GM04504 (cell line): Measurements from ENCODE around the gene LAMB4.

Source experiments
- DNase-seq: peaks from one replicate; pipeline ENCODE4 v3.0.0-alpha.2; 2012; ENCODE audit warnings: low read depth

The LAMB4 gene

DNA sequence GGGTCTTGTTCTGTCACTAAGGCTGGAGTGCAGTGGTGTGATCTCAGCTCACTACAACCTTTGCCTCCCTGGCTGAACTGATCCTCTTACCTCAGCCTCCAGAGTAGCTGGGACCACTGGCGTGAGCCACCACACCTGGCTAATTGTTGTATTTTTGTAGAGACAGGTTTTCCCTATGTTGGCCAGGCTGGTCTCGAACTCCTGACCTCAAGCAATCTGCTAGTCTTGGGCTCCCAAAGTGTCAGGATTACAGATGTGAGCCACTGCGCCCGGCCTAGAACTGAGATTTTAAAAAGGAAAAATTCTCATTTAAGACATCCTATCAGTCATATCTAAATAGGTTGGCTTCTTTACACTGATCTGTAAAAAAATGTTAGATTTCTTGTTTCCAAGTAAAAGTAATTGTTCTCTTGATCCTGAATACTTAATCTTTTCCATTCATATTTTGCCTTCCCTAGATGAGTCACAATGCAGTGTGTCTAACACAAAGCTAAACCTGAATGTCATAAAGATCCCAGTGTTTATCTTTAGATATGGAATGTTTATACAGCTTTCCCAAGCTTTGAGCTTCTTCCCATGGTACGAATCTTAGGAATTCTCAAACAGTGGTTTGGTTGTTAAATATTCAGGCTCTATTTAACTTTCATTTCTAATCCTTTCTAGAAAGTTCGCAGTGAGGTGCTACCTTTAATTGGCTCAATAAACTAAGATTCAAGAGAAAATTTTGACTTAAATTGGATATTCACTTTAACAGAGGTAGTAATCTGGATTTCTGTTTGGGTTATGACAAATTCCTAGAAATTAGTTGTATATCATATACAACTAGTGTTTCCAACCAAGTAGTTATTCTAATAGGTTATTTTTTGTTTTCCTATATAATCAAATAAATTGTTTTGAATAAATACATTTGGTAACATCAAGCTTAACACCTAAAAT, 115.1 kb downstream of the LAMB4 start:
- DNase-seq, result no peak

DNA sequence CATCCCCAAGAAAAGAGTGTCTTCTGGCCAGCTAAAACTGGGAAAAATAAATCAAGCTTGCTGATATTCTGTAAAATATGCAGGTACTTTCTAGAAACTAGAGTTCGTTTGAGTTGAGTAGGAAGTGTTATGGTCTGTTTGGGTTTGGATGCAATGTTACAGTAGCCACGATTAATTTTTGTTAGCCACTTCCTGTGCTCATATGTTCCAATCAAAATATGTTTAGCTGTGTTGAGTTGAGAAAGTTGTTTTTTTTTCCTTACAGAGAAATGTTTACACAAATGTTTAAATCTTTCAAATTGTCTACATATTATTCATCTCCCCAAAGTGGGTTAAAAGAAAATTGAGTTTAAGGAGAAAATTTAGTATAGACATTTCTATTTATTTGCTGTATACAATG, 115.9 kb downstream of the LAMB4 start:
- DNase-seq, result no peak

DNA sequence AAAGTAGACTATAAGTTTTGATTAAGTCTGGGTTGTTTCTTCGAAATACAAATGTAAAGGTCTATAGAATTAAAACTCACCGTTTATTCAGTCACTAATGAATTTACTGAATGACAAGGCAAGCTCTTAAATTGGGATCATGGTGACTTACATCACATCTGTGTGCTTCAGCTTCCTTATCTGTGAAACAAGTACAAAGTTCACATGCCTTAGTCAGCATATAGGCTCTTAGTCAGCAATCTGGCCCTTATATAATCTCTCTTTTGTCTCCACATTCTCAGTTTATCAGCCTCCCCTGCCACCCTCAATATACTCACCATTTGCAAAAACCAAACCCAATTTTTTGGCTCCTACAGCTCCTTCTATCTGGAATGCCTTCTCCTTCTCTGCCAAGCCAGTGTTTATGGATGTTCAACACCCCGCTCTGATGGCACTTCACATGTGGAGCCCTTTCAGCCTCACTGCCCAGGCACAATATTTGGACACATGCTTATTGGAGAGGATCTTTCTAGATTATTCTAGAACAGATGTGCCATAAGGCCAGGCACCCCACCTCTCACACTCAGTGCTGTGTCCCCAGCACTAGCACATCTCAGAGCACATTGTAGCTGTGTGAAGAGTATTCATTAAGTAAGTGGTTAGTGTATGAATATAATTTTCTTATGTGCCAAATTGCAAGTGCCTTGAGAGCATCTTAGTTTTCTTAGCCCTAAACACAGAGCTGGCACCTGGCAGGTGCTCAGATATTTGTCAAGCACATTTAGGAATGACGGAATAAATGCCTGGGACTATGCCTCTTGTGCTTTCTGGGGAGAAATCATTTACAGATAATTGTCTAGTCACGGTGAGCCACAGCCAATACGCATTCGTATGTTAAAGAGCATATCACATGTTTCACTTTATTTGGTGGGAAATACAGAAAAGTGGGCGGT, 117.4 kb downstream of the LAMB4 start:
- DNase-seq, result no peak

DNA sequence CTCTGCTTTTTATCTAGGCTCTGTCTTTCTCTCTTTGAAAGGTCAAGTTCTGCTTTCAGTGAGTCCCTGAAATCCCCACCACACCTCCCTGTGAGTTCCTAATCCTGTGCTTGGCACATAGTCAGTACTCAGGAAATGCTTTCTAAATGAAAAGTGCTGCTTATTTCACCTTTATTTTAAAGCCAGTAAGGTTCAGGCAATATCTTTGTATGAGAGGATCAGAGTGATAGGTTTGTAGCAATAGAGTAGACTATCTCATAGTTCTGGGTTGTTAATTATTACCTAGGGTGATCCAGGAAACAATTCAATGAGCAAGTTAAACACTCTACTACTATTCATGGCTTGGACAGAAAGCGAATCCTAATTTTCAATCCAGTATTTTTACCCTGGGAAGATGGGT, 119.8 kb downstream of the LAMB4 start:
- DNase-seq, result no peak

DNA sequence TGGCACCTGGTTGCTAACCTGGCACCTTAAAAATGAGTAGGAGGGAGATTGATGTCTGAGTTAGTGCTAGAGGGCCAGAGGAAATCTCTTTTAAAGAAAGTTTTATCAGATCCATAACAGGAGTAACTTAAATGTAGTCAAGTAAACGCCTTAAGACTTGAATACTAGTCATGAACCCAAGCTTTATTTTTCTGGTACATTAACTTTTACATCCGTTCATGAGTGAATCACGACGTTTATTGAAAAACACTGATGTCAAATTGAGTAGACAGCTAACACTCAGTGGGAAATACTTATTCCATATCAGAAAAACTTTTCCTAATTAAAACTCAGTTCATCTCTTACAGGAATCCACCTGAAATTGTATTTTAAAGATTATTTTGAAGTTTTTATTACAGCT, 120.3 kb downstream of the LAMB4 start:
- no peak for DNase-seq

DNA sequence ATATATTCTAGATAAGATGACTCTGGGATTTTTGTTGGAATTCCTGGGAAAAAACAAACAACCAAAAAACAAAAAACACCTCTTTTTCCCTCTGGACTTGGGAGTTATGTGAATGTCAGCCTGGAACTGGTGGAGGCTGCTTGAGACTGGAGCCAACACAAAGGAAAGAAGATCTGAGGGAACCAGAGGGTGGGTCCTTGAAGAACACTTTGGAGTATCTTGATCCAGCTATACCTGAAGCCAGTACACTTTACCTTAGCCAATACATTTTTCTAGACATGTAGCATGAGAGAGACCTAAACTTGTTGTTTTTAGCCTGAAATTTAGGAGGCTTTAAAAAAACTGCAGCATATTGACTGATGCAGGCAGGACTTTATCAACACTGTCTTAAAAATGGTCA, 121.3 kb downstream of the LAMB4 start:
- no peak for DNase-seq

DNA sequence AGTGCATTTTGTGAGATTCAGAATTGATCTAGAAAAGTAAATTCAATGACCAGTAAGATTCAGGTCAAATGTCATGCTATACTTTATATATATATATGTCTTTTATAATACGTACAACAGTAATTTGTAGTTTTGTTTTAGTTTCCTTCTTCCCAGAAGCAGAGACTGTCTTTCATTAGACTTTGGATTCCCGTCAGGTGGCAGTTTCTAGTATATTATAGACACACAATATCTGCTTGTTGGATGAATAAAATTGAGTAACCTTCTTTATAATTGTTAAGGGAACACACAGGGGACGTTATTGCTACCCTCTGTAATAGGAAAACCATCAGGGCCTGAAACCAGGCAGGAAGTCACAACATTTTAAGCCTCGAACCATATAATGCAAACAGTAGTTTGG, 121.9 kb downstream of the LAMB4 start:
- DNase-seq, result no peak

DNA sequence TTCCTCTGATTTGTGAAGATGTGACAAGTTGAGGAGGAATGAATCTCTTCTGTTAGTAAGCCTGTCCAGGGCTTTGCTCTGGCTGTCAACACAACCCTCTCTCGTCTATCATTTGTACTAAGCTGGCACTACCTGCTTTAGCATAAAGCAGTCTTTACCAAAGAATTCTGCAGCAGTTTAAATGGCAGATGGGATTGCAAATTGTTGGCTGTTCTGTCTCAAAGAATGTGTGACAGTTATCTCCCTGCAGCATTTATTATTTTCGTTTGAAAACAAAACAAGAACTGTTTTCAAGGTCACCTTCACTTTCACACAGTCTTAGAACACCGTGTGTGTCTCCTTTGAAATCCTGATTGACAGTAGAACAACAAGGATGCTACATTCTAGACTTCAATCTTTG, 122.4 kb downstream of the LAMB4 start:
- DNase-seq, result no peak

DNA sequence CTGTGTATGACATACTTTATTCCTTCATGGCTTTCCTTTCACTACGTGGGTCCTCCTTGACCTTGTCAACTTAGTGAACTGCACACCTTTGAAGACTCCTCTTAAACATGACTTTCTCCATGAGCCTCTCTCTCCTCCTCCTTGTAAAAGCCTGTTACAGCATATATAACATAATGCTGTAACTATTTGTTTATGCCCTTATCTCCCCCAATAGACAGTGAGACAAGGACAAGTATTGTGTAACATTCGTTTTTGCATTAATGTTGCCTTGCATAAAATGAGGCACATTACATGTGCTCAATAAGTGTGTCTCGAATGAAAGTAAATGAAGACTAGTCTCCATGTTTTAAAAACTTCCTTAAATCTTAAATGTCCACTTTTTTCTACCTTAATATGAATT, 122.9 kb downstream of the LAMB4 start:
- DNase-seq, result no peak

DNA sequence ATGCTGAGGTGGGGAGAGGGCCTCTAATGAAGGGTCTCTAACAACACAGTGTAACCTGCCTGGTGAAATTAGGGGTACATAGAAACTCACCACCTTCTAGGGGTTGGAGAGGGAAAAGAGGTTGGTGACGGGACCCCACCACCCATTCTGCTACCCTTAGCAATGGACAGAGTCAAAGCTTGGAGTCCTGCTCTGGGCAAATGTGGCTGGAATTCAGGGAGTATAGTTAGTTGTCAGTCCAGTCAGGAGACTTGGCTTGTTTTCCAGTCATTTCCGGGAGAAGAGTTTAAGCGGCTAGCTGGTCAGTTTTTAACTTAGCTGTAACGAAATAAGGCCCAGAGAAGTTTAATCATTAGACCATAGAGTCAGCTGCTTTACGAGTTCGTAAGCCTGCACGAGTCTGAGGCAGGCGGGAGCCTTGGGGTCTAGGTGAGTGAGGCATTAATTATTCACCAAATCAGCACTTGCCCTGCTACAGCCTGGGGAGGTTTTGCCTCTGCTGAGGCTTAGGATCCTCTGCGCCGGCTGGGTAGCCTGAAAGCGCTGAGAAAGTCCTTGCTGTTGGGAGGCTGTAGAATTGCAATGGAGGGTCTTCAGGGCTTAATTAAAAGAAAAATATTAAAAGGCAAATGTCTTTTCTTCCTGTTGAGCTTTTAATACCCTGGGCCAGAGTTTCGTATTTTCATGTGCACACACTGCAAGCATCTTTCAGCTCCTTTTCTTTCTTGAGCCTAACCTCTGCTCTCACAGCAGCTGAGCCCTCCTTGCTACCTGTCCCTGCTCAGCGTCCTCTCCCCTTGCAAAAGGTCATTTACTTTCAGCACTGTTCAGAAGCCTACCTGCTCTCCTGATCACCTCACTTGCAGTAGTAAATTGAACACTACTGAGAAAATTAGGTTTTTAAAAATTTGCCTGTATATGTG, 125.7 kb downstream of the LAMB4 start:
- no peak for DNase-seq

DNA sequence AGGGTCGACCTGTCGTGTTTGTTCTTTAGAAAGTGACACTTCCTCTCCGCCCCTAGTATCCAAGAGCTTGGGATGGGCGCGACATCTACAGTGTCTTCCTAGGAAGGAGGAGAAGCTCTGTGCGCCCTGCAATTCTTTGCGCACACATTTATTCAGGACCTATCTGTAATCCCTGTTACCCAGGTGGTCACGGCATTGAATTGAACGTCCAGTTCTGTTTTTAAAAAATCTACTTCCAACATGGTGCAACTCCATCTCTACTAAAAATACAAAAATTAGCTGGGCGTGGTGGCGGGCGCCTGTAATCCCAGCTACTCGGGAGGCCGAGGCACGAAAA, 126.6 kb downstream of the LAMB4 start:
- no peak for DNase-seq

DNA sequence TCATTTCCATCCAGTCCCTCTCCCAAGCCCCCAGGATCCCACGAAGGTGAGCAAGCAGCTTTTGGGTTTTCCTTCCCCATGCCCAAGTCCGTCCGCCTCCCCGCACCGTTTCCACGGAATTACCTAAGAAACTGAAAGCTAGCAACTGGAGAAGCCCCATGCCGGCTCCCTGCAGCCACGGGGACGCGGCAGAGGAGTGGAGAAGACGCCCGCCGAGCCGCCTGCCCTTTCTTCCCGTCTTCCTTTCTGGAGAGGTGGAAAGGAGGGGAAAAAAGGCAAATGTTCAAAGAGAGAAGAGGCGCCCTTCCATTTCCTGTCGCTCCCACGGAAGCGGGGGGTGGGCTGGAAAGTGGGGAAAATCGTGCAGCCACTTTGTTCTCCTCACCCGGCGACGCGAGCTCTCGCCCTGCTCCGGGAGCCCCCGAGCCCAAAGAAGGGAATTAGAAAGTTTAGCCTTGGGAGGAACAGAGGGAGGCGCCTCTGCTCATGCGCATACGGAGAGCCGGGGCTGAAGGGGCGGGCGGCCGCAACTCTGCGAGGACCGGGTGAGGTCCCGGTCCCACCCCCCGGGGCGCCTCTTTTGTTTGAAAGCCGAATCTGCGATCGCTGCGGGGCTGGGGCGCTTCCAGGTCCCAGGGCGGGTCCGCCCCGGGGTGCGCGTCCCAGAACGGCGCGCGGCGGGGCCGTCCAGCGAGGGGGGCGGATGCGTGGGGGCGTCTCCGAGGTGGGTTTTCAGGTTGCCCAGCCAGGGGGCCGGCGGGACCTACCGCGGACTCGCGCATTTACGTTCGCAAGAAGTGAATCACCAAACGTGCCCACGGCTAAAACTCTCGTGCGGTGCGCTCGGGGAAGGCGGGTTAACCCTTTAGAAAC, 127.2 kb downstream of the LAMB4 start, which contains the start of gene LAMB1:
LAMB1 (minus strand) TSS at position 436 of the 873 bp plus-strand sequence; CDS start at position 160, 276 bp downstream.
- DNase-seq, result no peak

DNA sequence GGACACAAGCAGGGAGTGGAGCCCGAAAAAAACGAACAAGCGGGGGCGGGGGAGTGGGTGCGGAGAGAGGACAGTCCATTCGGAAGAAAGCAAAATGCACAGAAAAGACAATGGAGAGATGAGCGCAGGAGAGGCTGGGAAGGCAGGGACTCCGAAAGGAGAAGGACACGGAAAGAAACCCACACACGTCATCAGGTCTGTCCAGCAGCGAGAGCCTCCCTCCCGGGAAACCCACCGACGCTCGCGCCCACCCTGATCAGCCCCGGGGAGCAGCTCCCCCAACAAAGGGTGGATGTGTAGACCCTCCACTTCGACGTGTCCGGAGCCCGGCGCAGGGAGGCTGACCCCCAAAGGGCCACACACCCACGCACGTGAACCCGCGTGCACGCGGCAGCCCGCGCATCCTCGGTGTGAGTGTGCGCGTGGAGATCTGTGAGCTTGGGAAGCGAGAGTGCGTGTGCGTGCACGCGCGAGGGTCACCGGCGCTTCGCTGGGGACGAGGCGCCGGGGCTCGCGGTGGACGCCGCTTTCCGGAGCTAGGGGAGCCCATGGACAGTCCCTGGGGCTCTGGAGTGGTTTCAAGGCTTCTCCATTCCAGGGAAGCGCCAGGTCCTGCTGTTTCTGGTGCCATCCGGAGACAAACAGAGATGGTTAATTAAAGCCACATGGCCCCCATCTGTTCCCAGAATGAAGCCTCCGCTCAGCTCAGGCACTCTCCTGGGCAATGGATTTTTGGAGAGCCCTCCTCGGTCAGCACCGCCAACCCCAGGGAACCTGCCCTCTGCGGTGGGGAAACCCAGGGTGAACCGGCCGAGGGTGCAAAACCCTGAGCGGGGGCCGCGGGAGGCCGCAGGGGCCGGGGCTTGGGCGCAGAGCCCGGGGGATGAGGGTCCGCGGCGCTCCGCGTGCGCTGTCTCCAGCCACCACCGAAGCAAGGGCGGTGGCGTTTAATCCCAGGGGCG, 128.1 kb downstream of the LAMB4 start:
- DNase-seq, result no peak

DNA sequence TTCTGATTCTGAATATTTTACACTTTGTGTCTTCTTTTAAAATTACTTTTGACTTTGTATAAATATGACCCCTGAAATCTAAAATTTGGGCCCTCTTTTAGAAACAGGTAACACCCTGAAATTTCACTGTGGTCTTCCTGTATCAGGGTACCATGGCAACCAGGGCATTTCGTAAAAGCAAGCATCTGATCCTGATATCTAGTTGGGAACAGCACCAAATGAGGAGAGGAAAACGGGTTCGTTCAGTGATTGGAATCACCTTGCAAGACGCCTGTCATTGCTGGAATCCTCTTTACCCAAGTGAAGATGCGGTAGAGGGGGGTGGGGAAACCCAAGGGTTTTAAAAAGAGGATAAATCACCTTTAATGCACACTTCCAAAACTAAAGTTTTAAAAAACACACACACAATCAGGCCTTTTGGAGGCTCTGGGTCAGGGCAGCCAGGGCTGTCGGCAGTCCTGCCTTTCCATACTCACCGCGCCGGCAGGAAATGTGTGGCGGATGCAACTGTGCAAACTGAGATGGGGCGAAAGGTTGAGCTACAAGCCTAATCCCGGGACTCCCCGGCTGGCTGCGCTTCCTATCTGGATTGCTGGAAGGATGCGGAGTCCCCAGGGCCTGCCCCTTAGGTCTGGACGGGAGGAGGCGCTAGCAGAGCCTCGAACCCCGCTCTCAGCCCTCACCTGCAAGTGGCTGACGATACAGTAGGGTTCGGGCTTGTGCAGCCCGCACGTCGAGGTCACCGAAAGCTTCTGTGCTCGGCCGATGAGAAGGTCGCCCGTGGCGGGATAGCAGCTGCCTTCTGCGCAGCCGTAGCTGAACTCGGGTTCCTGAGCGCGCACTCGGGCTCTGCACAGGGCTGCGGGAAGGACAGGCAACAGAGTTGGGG, 129.0 kb downstream of the LAMB4 start:
- DNase-seq, result no peak

DNA sequence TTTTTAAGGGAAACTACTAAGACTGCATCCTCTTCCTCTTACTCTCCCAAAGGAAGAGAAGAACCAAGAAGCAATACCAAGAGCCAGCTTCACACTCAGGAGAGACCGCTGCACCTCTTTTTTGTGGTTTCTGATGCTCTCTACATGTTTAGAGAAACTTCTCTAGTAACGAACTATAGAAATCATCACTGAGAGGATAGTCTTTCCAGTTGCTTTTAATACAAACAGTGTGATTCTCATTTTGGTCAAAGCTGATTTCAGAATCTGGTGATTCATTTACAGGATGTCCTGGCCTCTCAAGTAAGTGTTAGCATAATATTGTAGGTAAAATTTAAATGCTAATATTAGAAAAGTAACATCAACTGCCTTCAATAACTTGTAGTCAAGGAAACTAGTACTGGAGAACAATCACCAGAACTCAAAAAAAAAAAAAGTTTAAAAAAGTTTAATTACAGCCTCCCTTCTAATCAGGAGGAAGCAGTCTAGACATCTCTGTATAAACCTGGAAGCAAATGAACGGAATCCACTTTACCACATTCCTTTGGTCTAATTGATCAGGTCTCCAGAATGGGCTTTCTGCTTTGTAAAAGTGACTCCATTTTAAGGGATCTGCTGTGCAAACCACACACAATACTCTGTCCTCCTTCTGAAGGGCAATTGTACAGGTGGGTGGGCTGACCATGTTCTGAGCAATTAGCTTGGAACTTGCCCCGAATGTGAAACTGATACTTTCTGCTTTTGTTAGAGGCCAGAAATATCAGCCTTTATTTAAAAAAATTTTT, 130.2 kb downstream of the LAMB4 start:
- no peak for DNase-seq

DNA sequence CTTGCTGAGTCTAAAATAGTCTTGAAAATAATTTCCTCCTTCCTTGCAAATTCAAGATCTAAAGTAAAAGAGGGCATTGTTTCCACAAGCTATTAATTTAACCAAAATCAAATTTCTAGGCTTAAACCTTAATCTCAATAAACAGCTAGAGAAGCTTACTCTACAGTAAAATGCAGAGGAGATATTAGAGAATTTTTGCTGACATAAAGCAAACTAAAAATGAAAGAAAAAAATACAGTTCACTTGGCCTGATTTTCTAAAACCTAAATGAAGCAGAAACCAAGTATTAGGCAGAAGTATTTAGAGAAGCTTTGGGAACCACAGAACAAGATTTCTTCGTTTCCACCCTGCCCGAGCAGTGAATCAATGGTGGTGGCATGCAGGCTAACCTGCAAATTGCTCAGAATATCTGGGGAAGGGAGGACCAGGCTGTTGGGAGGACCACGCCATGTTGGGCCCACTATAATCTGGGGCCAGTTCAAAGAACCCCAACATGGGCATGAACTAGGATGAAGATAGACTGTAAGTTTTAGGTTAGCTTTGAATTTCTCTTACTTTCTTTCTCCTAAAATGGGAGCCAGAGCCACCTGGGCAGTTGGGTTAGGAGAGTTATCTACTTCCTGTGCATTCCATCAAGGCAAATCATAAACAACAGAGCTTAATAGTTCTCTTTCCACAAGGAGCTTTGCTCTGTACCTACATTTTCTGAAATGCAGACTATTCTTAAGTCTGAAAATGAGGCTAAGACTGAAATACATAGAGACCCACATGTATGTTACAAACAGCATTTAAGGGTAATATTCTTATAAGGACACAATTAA, 131.3 kb downstream of the LAMB4 start:
- DNase-seq, result no peak

DNA sequence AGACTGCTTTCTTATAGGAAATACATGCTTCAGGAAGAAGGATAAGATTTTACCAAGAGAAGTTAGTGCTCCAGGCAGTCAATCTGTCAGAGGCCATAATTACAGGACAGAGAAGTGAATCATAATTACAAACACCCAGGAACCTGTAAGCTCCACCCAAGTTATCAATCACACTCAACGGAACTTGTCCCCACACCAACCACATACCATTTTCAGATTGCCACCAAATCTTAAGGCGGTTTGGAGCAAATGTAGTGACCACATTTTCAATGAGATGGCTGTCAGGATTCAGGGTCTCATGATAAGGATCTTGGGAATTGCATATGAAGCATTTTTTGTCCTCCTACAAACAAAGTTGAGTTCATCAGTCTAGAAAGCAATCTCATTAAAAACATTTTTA, 132.0 kb downstream of the LAMB4 start:
- no peak for DNase-seq
